Fibroblast of gingiva (primary cell): ENCODE data around the gene ABCF2.

Experiments
- DNase-seq: peaks from one replicate; pipeline ENCODE4 v3.0.0-alpha.2; 2011; ENCODE audit warnings: low read depth

Gene ABCF2

GRCh38 chr7:151226875-151227782 lies at the start of gene ABCF2:
ABCF2 (minus strand) TSS chr7:151227205; CDS start chr7:151226458, 747 bp downstream.
- peak; percentile 99 for DNase-seq

GRCh38 chr7:151275813-151276577 lies 49.0 kb upstream of the ABCF2 start:
- no peak for DNase-seq

DNA sequence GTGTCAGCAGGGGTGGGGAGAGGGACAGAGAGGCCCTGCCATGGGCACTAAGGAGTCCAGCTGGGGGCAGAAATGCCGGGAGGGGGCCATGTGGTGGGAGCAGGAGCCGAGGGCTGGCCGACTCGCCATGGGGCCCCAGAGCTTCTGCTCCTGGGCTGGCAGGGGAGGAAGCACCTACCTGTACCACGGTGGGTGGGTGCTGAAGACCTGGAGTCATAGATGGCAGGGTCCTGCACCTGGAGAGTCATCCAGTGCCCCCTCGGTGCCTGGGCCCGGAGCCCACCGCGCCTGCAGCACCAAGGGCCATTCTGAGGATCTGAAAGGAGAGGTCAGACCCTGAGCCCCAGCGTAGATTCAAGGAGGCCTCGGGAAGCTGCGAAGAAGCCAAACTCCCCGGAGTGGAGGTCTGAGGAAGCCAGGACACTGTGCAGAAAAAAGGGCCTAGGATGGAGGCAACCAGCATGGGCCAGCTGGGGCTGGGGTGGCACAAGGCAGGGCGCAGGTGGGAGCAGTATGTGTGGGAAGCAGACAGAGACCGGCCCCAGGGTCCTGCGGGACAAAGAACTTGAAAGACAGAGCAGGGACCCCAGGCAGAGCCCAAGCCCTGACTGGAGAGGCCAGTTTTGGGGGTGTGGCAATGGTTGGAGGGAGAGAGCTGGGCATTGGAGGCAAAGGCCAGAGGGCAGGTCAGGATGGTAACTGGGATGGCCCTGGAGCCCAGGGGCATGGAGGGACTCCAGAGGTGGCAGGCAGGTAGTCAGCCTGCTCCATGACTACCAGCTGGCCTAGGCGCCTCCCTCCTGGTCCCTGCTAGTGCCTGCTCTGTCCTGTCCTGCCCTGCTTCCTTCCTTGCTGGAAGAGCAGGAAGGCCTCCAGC lies 48.2 kb upstream of the ABCF2 start:
- no peak for DNase-seq

DNA sequence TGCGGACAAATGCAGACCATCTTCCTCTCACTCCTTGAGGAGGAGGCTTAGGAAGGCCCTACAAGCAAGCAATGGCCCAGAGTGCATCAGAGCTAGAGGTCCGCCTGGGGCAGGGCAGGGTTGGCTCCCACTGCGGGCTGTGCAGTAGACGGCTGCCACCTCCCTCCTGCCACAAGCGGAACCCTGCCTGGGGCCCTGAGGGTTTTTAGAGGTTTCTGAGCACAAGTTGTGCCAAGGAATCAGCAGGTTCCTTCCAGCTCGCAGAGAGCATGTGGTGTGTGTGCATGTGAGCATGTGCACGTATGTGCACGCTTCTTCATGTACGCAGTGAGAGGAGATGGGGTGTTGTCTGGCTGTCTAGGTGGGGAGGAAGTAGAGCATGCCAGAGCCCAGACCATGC lies 47.4 kb upstream of the ABCF2 start:
- DNase-seq, result no peak

DNA sequence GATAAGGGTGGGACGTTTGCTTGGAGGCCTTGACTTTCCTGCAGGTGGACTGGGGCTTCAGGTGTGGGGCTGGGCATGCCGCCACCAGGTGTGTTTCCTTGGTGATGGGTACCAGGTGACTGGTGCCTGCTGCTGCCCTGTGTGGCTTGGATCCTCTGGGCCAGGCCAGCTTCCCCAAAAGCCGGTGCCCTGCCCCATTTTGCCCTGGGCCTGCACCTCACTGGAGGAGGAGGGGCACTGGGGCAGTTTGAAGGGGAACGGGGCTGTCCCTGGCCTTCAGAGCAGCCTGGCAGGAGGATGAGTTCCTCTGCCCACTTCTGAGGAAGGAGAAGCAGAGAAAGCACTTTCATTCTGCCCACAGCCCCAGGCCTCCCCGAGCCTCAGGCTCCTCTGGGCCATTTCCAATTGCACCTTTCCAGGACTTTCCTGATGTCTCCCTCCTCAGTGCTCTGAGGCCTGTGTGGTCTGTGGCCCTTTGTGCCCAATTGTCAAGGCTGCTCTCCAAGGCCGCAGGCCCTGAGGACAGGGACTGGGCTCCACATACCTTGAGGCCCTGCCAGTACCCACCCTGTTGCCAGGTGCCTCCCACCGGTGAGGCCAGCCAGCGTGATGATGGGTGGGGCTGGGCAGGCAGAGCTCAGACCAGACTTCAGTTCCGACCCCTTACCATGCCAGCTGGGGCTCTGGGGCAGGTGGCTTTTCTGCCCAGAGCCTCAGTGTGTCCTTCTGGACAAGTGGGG lies 46.8 kb upstream of the ABCF2 start:
- DNase-seq, result no peak

DNA sequence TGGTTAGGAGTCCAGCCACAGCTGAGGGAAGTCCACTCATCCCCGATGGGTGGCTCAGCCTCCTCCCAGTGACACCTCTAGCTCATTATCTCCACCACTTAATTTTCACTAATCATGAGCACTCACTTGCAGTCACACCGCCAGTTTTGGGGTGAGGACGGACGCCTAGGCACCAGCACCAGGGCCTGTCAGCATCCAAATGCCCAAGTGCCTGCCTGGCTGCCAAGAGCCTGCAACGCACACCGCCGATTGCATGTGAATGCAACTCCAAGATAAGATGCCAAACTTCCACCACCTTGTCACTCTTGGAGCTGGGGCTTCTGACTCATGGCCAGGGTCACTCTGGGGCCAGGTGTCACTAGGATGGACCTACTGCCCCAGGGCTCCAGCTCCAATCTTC lies 45.9 kb upstream of the ABCF2 start:
- no peak for DNase-seq

DNA sequence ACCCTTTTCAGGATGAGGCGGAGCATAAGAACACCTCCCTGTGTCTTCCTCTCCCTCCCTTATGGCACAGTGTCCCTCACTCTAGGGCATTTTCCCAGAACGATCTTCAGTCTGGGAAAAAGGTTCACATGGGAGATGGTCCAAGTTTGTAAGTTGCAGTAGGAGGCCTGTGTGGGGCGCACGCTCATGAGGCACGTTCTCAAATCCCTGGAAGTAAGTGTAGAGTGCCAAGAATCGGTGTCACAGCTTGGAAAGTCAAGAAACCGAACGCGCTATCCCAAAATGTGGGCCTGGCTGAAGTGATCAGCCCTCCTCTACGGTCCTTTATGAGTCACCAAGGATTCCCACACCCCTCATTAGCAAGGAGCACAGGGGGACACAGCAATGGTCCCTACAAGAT lies 45.4 kb upstream of the ABCF2 start:
- DNase-seq, result peak; percentile 16

DNA sequence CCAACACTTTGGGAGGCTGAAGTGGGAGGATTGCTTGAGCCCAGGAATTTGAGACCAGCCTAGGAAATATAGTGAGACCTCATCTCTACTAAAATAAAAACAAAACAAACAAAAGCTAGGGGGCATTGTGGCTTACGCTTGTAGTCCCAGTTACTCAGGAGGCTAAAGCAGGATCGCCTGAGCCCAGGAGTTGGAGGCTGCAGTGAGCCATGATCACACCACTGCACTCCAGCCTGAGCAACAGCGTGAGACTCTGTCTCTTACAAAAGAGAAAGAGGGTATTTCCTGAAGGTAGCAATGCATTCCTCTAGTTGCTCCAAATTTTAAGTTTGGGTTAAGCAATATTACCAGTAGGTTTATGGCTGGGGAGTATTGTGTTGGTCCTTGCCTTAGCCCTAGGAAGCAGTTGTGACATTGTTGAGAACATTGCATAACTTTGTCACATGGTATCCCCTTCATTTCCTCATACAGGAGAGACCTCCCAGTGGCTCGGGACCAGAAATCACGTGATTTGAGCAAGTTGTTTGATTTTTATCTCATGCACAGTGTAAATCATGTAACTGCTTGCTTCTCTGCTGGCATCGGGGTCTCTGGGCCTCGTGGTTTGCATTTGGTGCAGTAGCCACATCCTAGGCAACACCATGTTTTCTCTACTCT lies 44.8 kb upstream of the ABCF2 start:
- peak; percentile 85 for DNase-seq

- DNase-seq, result no peak
Observed at GRCh38 chr7:151269511-151269910, 42.5 kb upstream of the ABCF2 start.

DNA sequence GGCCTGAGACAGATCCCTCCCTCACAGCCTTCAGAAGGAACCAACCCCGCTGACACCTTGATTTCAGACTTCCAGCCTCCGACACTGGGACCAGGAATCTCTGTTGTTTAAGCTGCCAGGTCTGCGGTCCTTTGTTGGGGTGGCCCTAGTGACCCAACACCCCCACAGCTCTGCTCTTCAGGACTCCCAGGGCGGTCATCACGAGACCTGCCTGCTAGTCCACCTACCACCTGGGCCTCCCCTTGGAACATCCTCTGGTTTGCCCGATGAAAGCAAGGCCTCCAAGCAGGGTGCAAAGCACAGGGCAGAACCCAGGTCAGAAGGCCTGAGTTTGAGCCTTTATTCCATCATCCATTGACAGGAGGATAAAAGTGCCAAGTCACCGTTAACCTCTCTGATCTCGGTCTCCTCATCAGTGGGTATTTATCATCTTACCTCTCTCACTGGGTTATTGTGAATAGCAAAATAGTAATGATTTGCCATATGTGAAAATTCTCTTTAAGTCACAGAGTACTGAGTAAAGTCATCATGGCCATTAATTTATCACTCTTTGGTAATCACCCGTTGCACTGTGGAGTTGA lies 38.4 kb upstream of the ABCF2 start:
- DNase-seq, result no peak

DNA sequence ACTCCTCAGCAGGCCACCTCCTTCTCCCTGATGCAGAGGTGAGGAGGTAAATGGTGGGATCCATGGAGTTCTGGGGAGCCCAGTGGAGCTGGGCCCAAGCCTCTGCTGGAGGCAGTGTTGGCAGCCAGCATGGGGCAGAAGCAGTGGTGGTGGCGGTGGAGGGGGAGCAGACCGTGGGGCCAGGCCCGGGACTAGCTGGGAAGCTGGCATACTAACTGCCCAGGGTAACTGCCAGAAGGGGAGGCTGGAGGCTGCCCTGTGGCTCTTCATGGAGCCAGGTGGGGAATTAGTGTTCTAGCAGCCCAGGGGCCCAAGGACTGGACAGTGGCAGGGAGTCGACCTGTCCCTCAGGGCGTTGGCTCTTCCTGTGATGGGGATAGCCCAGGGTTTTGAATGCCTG lies 37.6 kb upstream of the ABCF2 start:
- DNase-seq, result no peak

DNA sequence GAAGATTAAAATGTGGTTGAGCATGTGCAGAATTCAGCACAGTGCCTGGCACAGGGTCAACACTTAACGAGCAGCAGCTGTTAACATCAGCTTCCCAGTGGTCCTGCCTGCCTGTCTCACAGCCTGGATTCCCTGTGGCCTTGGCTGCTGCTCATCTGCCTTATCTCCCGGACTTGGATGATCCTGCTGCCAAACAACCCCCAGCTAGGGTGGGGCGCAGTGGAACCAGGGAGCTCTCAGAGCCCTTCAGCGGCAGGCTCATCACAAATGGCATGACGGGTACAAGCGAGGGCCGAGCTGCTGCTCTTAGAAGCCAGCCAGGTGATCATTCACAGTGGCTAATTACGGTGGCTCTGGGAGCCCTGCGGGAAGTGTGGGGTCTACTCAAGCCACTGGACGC lies 34.5 kb upstream of the ABCF2 start:
- DNase-seq, result no peak

DNA sequence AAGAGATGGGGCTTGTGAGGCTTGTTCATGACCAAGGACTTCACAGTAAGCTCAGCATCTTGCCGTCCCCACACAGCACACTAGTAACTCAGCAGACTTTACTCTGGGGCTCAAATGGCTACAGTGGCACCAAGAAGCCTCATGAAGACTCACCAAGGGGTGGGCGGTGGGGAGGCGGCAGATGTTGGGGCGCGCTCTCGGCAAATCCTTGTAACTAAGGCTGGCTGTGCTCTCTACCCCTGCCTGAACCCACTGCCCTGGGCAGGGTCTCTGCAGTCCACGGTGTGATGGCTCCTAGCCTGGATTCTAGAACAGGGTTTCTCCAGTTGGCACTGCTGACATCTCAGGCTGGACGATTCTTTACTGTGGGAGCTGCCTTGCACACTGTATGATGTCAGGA lies 33.9 kb upstream of the ABCF2 start:
- DNase-seq, result no peak

GRCh38 chr7:151260471-151260870 lies 33.5 kb upstream of the ABCF2 start:
- DNase-seq, result no peak

GRCh38 chr7:151257990-151258389 lies 31.0 kb upstream of the ABCF2 start:
- no peak for DNase-seq

GRCh38 chr7:151256410-151257045 lies 29.5 kb upstream of the ABCF2 start:
- DNase-seq, result no peak

GRCh38 chr7:151255390-151255789 lies 28.4 kb upstream of the ABCF2 start:
- no peak for DNase-seq

DNA sequence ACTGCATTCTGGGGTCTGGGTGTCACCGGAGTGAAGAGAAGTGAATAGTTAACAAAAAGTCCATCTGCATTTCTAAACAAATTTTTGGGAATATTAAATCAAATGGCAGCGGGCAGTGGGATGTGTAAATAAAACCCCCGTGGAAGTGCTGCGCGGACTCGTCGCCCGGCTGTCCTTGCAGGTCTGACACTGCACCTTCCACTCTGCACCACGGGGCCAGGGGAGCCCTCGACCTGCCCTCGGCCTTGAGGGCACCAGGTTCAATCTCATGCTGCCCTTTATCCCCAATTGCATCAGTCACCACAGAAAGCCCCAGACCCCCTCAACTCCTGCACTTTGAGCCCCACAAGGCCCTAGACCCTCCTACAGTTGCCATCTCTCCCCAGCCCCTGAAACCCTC lies 27.8 kb upstream of the ABCF2 start:
- no peak for DNase-seq

- DNase-seq, result no peak
Observed at GRCh38 chr7:151254316-151254715, 27.3 kb upstream of the ABCF2 start.
